ENCODE measurements around the gene MTG2.

DNA sequence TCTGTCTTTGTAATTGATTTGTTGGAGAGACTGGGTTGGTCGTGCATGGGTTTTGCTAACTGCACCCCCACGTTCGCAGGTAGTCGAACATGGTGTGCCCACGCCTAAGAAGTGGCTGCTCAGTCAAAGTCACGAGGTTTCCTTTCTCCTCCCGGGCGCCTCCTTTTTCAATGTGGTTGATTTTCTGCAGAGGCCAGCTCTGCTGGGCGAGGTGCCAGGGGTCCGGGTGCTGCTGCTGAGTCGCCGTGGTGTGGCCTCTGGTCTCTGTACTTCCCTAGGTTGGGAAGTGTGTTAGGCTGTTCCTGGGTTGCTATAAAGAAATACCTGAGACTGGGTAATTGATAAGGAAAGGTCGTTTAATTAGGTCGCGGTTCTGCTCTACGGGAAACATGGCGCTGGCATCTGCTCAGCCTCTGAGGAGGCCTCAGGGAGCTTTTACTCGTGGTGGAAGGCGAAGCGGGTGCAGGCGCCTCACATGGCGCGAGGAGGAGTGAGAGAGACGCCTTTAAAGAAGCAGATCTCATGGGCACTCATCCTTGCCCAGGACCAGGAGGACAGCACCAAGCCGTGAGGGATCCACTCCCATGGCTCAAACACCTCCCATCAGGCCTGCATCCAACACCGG is 69.6 kb downstream of the MTG2 start:
- no peak for TF ChIP-seq EZH2 (IDR thresholded peaks at IDR 0.05; ENCODE audit: low read length, unreplicated experiment)
- TF ChIP-seq, protein P1, sequence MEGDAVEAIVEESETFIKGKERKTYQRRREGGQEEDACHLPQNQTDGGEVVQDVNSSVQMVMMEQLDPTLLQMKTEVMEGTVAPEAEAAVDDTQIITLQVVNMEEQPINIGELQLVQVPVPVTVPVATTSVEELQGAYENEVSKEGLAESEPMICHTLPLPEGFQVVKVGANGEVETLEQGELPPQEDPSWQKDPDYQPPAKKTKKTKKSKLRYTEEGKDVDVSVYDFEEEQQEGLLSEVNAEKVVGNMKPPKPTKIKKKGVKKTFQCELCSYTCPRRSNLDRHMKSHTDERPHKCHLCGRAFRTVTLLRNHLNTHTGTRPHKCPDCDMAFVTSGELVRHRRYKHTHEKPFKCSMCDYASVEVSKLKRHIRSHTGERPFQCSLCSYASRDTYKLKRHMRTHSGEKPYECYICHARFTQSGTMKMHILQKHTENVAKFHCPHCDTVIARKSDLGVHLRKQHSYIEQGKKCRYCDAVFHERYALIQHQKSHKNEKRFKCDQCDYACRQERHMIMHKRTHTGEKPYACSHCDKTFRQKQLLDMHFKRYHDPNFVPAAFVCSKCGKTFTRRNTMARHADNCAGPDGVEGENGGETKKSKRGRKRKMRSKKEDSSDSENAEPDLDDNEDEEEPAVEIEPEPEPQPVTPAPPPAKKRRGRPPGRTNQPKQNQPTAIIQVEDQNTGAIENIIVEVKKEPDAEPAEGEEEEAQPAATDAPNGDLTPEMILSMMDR (conservative IDR thresholded peaks at IDR 0.05; ENCODE audit: low read depth, low read length), result no peak

All from PC-3 (cell line).